GM10266 (cell line): Measurements from ENCODE around the gene RGS6.

Source experiments
- DNase-seq: peaks from one replicate; pipeline ENCODE4 v3.0.0; 2012; ENCODE audit errors: extremely low spot score
- CTCF ChIP-seq: IDR thresholded peaks from 2 replicates; pipeline ENCODE4 v1.5.1; 2012; ENCODE audit warnings: mild to moderate bottlenecking, low read depth; ENCODE audit not compliant: control insufficient read depth, insufficient read depth; ENCODE audit errors: missing control alignments

The RGS6 gene

GRCh38 chr14:72104011-72104613 lies 171.9 kb downstream of the RGS6 start:
- DNase-seq: peak; percentile 52
- peak; percentile 59 for TF ChIP-seq CTCF

- no peak for TF ChIP-seq CTCF
- DNase-seq: no peak
Observed at GRCh38 chr14:72111911-72112310, 179.7 kb downstream of the RGS6 start.

GRCh38 chr14:72118841-72119240 lies 186.6 kb downstream of the RGS6 start:
- no peak for TF ChIP-seq CTCF
- no peak for DNase-seq

- DNase-seq: no peak
- TF ChIP-seq CTCF: no peak
Observed at GRCh38 chr14:72120315-72120714, 188.1 kb downstream of the RGS6 start.

- no peak for DNase-seq
- no peak for TF ChIP-seq CTCF
Observed at GRCh38 chr14:72123755-72124154, 191.5 kb downstream of the RGS6 start.

- TF ChIP-seq CTCF: no peak
- DNase-seq: no peak
Observed at GRCh38 chr14:72124171-72124570, 191.9 kb downstream of the RGS6 start.

- TF ChIP-seq CTCF: no peak
- no peak for DNase-seq
Observed at GRCh38 chr14:72126091-72126490, 193.9 kb downstream of the RGS6 start.
